Stimulated activated CD4-positive, alpha-beta T cell treated with anti-CD3 and anti-CD28 coated beads, Interleukin-1b, Interleukin-23, amount 100 ng/mL, for 48 hours (primary cell): ENCODE measurements around the gene CUTA.
A peak's percentile ranks its signal among the peaks of the same experiment; 100 is the strongest.
"Not testable (repeated sequence)": the region's sequence is repeated elsewhere in the genome, so short reads cannot be mapped to it uniquely, and the experiment has no call there.

Source experiments
- DNase-seq: peaks from one replicate; pipeline ENCODE4 v3.0.0-alpha.2; 2020

CUTA gene

DNA sequence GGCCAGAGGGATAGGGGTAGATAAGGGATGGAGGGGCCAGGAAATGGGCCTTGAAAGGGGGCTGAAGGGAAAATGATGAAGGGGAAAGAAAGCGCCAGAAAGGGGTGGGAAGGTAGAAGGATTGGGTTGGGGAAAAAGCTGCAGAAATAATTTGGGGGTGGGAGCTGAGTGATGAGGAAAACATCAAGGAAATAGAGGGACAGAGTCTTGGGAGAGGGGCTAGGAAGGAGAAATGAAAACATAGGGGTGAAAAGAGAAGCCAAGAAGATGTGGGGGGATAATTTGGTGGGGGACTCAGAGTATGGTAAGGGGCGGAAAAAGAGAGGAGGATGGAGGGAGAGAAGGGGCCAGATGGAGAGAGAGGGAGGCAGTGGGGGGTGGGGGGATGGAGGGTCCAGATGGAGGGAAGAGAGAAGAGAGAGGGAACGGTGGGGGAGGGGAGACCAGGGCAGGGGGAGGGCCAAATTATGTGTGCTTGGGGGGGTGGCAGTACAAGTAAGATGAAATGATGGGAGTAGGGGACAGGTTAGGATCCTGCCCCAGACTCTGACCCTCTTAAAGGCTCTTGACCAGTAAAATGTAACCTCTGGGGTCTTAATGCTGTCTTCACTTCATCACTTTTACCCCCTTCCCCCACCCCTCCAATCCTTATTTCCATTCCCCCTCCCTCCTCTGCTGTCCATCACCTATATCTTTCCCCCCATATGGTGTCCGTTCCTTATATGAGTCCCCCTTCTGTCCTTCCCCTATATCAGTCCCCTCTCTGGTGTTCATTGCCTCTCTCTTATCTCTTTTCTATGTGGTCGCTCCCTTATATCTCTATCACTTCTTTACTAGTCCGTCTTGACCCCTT lies 2.8 kb upstream of the CUTA start:
- DNase-seq: no peak

DNA sequence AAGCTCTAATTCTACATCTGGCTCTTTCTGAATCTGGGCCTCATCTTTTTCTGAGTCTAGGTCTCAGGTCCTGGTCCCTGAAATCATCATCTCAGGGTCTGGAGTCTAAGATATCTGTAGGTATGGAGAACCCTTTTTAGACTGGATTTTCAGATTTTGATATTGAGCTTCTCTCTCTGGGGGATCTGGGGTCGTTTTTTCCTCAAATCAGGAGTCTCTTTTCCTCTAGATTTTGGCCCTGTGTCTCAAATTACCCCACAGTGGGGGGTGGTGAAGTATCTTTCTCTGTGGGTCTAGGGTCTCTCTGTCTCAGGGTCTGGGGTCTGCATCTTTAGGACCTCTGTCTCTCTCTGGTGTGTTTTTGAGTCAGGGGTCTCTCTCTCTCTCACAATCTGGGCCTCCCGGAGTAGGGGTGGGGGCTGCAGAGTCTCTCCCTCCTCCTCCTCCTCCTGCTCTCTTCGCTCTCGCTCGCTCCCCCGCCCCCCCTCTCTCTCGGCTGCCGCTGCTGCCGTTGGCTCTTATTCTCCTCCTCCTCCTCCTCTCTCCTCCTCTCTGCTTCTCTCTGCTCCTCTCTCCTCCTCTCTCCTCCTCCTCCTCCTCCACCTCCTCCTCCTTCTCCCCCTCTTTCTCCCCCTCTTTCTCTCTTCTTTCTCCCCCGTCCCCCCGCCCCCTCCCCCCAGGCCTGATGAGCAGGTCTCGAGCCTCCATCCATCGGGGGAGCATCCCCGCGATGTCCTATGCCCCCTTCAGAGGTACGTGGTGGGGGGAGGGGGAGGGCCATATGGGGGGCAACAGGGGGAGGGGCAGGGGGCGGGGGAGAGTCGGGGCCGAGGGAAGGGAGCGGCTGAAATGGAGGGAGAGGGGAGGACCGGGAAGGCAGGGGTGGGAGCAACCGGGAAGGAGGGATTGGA lies 1.9 kb upstream of the CUTA start, which contains the start of gene SYNGAP1:
Gene SYNGAP1, plus strand, starts transcription at position 486 of the 911 bp plus-strand sequence. Its CDS starts 200 bp downstream, at position 686.
- peak; percentile 41 for DNase-seq

DNA sequence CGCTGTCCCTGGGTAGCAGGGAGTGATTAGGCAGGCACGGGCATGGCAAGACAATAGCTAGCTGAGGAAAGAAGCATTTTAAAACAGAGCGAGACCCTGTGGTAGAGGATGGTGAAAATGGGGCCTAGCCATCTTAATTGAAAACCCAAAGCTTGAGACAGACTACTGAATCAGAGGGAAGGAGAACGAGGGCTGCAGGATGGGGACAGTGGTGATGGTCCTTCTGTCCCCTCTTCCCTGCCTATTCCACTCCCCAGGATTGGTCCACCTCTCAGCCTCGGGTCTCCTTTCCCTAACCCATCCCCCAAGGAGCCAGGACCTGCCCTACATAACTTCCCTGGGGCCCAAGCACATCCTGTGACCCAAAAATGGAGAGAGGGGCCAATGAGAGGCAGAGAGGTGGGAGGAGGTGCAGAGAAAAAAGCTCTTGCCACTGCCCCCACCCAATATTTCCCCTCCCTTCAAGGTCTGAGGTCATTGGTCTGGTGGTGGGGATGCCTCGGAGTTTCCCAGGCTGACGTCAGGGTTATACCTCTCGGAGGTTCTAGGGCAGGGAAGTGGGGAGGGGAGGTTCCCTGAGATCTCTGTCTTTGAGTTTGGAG lies 884 bp upstream of the CUTA start:
- DNase-seq: peak; percentile 71

DNA sequence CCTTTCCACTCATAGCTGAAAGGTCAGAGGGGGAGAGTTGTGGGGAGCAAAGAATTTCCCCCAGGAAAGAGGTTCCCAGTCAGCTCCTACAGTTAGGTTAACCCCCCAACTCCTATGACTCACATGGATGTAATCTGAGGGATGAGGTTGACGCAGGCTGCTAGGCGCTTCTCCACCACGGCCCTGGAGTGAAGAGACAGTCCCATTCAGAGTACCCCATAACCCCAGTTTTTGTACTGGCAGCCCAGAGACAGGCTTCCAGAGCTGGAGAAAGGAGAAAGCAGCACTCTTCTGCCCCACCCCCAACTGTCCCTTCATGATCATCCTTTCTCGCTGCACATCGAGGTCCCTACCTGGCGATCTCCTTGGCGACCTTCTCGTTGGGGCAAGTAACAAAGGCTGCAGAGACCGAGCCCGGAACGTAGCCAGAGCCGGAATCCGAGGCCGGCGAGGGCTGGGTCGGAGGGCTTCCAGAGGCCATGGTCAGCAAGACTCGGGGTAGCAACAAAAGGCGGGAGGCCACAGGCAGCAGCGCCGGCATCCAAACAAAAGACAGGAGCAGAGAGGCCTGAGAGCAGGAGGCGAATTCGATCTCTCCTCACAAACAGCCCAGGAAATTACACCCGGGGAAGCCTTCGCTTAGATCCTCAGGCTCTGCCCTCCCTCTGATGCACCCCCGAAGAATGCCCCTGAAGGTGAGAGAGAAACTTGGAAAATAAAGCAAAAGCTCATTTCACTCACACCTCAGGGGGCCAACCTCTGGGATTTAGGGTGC lies 592 bp downstream of the CUTA start:
- peak; percentile 25 for DNase-seq

DNA sequence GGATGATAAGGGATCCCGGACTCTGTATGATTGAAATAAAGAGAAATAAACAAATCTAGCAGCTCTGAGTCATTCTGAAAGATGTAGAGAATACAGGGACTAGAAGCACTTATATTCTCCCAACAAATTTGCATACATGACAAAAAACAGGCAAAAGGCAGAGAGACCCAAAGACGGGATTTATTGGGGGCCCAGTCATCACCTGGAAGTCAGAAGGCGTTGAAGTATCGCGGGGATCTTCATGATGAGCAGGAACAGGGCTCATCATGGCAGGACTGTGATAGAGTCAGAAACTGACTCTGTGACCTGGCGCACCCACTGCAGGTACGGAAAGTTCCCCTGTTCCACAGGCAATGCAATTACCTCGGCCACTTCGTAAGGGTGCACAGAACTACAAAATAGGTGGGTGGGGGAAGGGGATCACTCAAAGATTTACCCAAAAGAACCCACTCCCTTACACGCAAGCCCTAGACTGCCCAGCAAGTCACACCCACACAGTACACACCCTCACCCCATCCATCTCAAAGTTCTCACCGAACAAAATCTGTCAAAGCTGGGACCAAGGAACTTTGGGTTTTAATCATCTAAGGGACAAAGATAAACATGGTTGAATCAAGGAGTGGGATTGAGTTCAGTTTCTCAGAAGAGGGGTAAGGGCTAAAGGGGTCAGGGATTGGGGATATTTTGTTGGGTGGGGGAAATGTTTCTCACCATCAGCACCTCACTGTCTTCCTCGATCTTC lies 1.4 kb downstream of the CUTA start:
- DNase-seq: peak; percentile 60

DNA sequence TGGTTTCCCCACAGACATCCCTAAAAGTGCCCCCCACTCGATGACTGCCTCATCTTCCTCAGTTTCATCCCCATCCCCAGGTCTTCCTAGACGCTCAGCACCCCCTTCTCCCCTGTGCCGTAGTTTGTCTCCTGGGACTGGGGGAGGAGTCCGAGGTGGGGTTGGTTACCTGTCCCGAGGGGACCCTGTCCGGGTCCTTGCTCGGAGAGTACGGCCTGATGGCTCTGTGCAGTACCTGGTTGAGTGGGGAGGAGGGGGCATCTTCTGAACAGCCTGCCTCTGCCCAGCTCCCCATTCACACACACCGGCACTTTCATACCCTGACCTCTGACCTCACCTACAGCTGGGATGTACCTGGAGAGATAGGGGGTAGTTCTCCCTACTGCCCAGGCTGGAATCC lies 2.1 kb downstream of the CUTA start:
- no peak for DNase-seq

DNA sequence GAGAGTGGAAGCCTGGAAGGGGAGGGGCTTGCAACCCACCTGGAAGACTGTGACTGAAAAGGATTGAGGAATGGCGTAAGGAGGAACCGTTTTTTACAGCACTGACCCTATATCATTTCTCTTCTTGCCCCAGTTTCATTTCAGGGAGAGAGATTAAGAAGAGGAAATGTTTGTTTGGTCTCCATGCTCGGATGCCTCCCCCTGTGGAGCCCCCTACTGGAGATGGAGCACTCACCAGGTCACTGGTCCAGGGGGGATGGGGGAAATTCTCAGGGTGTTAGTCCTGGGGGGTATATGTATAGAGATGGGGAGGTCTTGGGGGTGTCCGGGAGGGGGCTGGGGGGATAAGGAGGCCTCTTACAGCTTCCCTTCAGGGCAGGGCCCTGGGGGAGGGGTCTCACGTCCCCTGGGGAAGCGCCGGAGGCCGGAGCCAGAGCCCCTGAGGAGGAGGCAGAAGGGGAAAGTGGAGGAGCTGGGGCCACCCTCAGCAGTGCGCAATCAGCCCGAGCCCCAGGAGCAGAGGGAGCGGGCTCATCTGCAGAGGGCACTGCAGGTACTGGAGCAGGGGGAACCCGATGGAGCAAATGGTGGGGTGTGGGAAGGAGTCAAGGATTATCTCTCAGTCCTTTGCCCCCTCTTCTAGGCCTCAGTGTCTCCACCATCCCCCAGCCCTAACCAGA lies 3.2 kb downstream of the CUTA start:
- DNase-seq: no peak

DNA sequence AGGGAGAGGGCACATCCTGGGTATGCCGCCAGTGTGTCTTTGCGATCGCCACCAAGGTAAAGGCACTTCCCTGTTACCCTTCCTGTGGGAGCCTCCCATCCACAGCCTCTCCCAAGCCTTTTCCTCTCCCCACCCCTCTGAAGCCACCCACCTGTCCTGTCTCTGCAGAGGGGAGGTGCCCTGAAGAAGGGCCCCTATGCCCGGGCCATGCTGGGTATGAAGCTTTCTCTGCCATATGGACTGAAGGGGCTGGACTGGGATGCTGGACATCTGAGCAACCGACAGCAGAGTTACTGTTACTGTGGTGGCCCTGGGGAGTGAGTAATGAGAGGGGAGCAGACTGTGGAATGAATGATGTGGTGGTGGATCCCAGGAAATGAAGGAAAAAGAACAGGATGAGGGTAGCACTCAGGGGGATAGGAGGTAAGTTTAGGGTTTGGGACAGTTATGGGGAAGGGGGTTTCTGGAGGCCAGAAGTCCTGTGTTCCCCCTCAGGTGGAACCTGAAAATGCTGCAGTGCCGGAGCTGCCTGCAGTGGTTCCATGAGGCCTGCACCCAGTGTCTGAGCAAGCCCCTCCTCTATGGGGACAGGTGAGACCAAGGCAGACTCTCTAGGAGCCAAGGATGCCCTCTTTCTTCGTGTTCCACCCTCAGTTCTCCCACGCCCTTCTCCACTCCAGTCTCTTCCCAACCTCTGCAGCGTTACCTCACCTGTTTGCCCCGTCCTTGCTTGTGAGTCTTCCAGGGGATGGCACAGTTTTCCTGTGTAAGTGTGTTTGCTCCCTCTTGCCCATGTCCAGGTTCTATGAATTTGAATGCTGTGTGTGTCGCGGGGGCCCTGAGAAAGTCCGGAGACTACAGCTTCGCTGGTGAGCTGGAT lies 4.4 kb downstream of the CUTA start:
- no peak for DNase-seq

DNA sequence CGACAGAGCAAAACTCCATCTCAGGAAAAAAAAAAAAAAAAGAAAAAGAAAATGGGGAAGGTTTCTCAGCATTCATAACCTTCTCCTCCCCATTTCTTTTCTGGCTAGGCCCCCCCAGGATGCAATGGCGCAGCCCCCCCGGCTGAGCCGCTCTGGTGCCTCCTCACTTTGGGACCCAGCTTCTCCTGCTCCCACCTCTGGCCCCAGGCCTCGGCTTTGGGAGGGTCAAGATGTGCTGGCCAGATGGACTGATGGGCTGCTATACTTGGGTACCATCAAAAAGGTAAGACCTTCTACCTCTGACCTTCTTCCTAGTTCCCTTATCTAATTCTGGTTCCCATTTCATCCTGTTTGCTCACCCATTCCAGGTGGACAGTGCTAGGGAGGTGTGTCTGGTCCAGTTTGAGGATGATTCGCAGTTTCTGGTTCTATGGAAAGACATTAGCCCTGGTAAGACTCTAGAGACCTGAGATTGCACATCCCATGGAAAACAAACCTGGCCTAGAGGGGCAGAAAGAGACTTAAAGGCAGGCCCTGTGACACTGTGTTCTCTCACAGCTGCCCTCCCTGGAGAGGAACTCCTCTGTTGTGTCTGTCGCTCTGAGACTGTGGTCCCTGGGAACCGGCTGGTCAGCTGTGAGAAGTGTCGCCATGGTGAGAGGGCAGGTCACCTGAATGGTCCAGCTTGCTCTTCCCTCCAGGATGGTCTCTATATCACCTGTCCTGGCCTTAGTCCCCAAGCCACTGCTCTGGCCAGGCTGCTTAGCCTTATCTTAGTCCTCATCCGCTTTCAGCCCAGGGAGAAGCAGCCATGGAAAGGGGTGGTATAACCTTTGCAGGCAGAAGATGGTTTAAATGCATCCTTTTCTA lies 5.5 kb downstream of the CUTA start:
- DNase-seq: no peak

DNA sequence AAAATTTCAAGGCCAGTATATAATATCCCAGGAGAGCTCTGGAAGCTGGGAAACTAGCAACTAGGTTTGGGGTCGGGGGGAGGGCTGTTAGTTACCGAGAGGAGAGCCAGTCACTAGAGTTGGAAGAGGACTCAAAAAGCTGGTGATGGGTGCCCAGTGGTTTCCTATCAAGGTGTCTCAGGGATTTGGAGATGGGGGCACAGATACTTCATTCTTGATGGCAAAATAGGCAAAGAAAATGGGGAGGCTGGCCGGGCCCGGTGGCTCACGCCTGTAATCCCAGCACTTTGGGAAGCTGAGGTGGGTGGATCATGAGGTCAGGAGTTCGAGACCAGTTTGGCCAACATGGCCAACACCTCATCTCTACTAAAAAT lies 6.3 kb downstream of the CUTA start:
- no peak for DNase-seq

DNA sequence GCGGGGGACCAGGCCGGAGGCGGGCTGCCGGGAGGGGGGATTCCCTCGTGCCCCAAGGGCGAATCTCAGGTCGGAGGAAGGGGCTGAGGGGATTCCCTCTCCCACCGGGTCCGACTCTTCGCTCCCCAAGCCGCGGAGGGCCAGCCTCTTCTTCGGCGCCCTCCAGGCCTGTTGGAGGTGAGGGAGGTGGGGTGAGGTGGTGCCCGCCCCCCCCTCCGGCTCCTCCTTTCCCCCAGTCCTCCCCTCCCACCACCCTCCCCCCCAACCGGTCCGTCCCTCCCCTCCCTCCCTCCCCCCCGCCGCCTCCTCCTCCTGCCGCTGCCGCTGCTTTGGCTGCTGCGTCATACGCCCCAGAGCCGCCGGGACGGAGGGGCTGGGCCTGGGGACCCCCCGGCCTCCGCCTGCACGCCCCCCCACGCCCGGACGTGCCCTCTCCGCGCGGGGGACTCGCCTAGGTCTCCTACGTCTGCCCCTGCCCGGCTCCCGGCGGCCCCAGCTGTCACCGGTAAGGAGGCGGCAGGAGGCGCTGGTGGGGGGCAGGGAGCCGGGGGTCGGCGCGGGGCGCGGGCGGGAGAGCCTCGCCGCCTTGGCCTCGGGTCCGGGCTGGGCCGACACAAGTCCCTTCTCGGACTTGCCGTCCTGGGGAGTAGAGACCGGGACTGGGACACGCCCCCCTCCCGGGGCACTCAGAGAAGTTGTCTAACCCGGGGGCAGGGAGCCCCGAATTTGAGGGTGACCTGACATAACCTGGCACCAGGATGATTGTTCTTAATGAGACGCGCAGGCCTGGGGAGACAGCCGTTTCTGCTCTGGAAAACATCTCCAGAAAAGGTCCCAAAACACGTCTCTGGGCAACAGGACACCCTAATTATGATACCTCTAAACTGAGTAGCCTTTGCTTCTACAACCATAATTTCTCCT lies 6.9 kb downstream of the CUTA start, which contains the start of gene PHF1:
Gene PHF1, plus strand, starts transcription at position 304 of the 921 bp plus-strand sequence. CDS start 1,250 bp downstream, outside the sequence.
- no peak for DNase-seq

DNA sequence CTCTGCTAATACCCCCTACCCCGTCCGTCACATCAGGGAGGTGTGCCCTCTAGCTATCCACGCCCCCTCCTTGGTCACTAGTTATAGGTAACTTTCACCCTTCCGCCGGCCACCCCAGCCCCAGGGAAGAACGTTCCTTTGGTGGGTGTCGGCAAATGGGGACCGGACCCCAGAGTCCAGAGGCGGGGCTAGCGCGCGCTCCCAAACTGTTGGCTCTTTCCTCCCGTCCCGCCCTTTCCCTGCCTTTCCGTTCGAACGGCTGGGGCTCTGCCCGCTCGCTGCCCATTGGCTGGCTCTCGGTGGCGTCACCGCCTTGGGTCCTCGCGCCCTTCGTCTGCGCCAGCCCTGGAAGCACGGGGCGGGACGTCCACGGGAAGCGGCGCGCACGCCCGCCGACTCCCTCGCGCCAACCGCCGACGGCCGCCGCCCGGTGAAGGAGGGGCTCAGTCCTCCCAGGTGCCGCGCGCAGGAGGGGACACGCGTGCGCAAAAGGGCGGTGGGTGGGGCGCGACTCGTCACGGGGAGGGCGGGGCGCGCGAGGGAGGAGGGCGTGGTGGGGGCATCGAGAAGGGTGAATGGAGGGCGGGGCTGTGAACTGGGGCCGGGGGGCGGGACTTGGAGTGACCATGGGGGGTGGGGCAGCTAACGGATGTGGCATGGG lies 7.7 kb downstream of the CUTA start:
- peak; percentile 97 for DNase-seq

DNA sequence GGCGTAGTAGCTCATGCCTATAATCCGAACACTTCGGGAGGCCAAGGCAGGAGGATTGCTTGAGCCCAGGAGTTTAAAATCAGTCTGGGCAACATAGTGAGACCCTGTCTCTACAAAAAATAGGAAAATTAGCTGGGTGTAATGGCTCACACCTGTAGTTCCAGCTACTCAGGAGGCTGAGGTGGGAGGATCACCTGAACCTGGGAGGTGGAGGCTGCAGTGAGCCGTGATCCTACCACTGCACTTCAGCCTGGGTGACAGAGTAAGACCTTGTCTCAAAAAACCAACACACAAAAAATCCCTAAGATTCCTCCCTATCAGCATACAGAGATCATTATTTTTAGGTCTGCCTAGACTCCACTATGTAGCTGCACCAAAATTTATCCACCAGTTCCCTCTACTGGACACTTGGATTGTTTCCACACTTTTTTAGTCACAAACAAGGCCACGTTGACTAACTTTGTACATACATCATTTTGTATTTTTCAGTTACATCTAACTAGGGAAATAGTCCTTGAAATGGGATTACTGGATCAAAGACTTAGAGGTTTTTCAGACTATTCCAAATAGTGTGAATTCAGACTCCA lies 10.7 kb downstream of the CUTA start:
- no peak for DNase-seq

DNA sequence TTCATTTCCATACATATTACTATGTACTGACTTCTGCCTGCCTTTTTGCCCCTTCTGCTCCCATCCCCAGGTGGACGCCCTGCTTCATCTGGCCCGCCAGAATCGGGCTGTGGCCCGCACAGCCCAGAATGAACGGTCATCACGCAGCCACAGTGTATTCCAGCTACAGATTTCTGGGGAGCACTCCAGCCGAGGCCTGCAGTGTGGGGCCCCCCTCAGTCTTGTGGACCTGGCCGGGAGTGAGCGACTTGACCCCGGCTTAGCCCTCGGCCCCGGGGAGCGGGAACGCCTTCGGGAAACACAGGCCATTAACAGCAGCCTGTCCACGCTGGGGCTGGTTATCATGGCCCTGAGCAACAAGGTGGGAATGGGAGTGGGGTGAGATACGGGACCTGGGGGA lies 11.8 kb downstream of the CUTA start:
- DNase-seq: no peak

DNA sequence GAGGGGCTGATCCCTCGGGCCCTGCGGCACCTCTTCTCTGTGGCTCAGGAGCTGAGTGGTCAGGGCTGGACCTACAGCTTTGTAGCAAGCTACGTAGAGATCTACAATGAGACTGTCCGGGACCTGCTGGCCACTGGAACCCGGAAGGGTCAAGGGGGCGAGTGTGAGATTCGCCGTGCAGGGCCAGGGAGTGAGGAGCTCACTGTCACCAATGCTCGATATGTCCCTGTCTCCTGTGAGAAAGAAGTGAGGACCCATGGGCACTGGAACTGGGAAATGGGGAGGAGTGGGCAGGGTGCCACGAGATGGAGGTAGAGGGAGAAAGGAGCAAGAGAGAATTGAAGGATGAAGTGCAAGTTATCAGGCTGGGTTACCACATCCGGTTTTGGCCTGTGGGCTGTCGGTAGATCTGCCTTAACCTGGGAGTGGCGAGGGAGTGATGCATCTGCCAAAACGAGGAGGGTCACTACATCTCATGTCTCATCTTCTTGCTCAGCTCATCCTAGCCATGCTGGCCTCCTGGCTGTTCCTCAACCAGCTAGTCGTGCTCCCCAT lies 12.4 kb downstream of the CUTA start:
- DNase-seq: no peak

DNA sequence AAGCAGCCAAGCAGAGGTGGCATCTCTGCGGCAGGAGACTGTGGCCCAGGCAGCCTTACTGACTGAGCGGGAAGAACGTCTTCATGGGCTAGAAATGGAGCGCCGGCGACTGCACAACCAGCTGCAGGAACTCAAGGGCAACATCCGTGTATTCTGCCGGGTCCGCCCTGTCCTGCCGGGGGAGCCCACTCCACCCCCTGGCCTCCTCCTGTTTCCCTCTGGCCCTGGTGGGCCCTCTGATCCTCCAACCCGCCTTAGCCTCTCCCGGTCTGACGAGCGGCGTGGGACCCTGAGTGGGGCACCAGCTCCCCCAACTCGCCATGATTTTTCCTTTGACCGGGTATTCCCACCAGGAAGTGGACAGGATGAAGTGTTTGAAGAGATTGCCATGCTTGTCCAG lies 13.0 kb downstream of the CUTA start:
- no peak for DNase-seq

DNA sequence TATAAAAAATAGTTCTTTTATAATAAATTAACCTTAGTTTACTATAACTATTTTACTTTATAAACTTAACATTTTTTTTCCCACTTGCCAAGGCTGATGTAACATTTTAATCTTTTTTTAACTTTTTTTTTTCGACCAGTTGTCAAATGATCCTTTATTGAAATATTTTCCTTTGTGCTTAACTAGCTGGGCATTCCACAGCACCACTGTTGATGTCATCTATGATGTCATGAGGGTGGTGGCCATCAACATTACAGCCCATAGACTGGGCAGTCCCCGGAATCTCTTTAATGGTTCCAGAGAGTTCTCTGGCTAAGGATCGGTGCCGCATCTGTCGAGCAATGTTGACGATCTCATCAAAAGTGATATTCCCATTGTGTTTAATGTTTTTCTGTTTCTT lies 18.0 kb downstream of the CUTA start:
- DNase-seq: not testable (repeated sequence)
